ENCODE data around the gene ATP1A2.

- TF ChIP-seq CTCF (IDR thresholded peaks at IDR 0.05; ENCODE audit: extremely low read depth in 1 of 2, insufficient read depth in 1 of 2, low read depth in 1 of 2, low read length in 2 of 2) (no peak), EZH2 (IDR thresholded peaks at IDR 0.05; ENCODE audit: borderline replicate concordance, low read depth, low read length, severe bottlenecking) (no peak), GATA2 (IDR thresholded peaks at IDR 0.05; ENCODE audit: insufficient read depth, insufficient read length, low read depth, low read length) (no peak), POLR2A (IDR thresholded peaks at IDR 0.05; ENCODE audit: low read depth, low read length) (no peak)
Measured at GRCh38 chr1:160101717-160102522, 13.6 kb upstream of the ATP1A2 start.

Measured in endothelial cell of umbilical vein (primary cell).